Measurements from ENCODE around the gene IFI27. TPM values are rescaled to one million over a fixed set of nuclear protein-coding genes. Genes with fewer than 3 reads are reported as not detected.

The IFI27 gene
- total RNA-seq, 1 donor from 2014 or later, result 209 TPM

DNA sequence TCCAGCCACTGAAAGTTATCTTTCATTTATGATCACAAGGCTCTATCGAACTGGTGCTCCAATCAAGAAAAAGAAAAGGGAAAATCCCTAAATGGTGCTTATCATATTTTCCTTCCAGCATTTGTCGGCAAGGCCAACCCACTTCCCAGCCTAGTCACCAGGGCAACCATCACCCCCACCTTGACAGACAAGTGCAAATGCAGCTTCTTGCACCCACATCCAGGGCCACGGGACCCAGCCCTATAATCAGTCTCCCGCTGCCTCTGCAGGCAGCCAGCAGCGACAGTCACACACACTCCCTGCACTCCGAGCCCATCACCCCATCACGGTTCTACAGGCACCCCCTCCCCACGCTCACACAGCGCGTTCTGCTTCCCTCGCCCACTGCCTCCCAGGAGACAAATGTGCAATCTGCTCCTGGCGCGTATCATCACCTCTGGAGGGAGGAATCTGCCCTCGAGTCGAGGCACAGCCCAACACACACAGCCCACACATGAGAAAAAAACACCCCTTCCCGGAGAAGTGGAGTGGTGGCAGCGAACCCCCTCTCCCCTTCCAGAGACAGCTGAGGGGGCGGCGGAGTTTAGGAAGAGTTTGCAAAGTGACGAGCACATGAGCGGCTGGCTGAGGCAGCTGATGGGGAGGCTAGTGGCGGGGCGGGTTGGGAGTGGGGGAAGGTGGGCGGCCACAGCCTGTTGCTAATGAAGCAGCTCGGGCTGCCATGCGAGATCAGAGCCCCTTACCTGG, 54.3 kb downstream of the IFI27 start:
- no peaks in the 10 kb centered on the region for H3K9me3 ChIP-seq
- no peak overlapping the region for H3K27ac ChIP-seq
- no peaks in the 10 kb centered on the region for H3K4me1 ChIP-seq
- TF ChIP-seq, protein P1, sequence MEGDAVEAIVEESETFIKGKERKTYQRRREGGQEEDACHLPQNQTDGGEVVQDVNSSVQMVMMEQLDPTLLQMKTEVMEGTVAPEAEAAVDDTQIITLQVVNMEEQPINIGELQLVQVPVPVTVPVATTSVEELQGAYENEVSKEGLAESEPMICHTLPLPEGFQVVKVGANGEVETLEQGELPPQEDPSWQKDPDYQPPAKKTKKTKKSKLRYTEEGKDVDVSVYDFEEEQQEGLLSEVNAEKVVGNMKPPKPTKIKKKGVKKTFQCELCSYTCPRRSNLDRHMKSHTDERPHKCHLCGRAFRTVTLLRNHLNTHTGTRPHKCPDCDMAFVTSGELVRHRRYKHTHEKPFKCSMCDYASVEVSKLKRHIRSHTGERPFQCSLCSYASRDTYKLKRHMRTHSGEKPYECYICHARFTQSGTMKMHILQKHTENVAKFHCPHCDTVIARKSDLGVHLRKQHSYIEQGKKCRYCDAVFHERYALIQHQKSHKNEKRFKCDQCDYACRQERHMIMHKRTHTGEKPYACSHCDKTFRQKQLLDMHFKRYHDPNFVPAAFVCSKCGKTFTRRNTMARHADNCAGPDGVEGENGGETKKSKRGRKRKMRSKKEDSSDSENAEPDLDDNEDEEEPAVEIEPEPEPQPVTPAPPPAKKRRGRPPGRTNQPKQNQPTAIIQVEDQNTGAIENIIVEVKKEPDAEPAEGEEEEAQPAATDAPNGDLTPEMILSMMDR (IDR thresholded peaks at IDR 0.05), result no peak
- H3K27me3 ChIP-seq, result no peaks in the 10 kb centered on the region
- no peak for DNase-seq (ENCODE audit: low spot score in 2 of 2)
- H3K36me3 ChIP-seq, result no peaks in the 10 kb centered on the region
- intact Hi-C loops (cut with DNase I), result no loop called here
- H3K4me3 ChIP-seq, result no peak overlapping the region

DNA sequence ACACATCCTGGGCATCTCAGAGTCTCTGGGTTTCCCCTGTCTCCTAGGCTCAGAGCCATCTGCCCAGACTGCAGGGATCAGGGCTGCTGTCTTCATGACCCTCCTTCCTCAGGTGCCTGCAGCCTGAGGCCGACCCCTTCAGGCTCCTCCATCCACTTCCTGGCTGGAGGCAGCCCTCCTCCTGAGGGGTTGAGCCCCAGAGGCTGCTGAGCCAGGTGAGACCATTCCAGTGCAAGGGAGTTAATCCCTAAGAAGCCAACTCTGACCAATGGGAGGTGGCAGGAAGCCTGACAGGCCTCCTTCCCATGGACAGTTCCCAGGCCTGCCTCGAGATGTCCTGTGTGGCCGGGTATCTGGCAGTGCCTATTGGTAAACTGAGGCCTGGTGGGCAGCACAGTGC, 55.2 kb downstream of the IFI27 start:
- no peaks in the 10 kb centered on the region for H3K4me1 ChIP-seq
- no peaks in the 10 kb centered on the region for H3K27me3 ChIP-seq
- intact Hi-C loops (cut with DNase I), result no loop called here
- no peak for DNase-seq (ENCODE audit: low spot score in 2 of 2)
- H3K27ac ChIP-seq, result no peak overlapping the region
- no peak overlapping the region for H3K4me3 ChIP-seq
- TF ChIP-seq, protein P1 (IDR thresholded peaks at IDR 0.05), result no peak
- no peaks in the 10 kb centered on the region for H3K36me3 ChIP-seq
- no peaks in the 10 kb centered on the region for H3K9me3 ChIP-seq

Other genes starting within 250 kb of the IFI27 start
- not detected for gene FAM181A, start 183.4 kb upstream of the IFI27 start, total RNA-seq
- 58.6 TPM for gene ASB2, start 134.2 kb upstream of the IFI27 start, total RNA-seq
- gene CCDC197, start 113.4 kb upstream of the IFI27 start, total RNA-seq, result not detected
- gene OTUB2, start 84.4 kb upstream of the IFI27 start, total RNA-seq, result 0.21 TPM
- gene DDX24, start 29.5 kb upstream of the IFI27 start, total RNA-seq, result 104 TPM
- not detected for gene IFI27L1, start 29.4 kb upstream of the IFI27 start, total RNA-seq
- 36.0 TPM for gene IFI27L2, start 18.9 kb downstream of the IFI27 start, total RNA-seq
- gene PPP4R4, start 63.6 kb downstream of the IFI27 start, total RNA-seq, result not detected
- not detected for gene SERPINA10, start 182.5 kb downstream of the IFI27 start, total RNA-seq
- gene SERPINA6, start 212.6 kb downstream of the IFI27 start, total RNA-seq, result not detected